T1000 (cell line): ENCODE results near the gene PRELP.
"Not testable (repeated sequence)": the region's sequence is repeated elsewhere in the genome, so short reads cannot be mapped to it uniquely, and the experiment has no call there.

ENCODE experiments used
- DNase-seq: peaks from one replicate; lab custom pipeline; 2025; ENCODE audit warnings: mixed read lengths; lab: John Stamatoyannopoulos, UW

Gene PRELP

GRCh38 chr1:203475012-203475981 lies at the start of gene PRELP:
Gene PRELP (plus strand): TSS chr1:203475806. CDS start chr1:203483185, 7,379 bp downstream.
- DNase-seq, result no peak

- no peak for DNase-seq
Observed at GRCh38 chr1:203426366-203426765, 49.2 kb upstream of the PRELP start.

- no peak for DNase-seq
Observed at GRCh38 chr1:203426870-203427269, 48.7 kb upstream of the PRELP start.

GRCh38 chr1:203427451-203427850 lies 48.2 kb upstream of the PRELP start:
- DNase-seq, result no peak

- no peak for DNase-seq
Observed at GRCh38 chr1:203428981-203429599, 46.5 kb upstream of the PRELP start.

- no peak for DNase-seq
Observed at GRCh38 chr1:203435615-203436014, 40.0 kb upstream of the PRELP start.

- DNase-seq, result no peak
Observed at GRCh38 chr1:203437696-203438315, 37.8 kb upstream of the PRELP start.

- DNase-seq, result no peak
Observed at GRCh38 chr1:203439131-203439730, 36.4 kb upstream of the PRELP start.

GRCh38 chr1:203440771-203441170 lies 34.8 kb upstream of the PRELP start:
- no peak for DNase-seq

GRCh38 chr1:203441766-203442165 lies 33.8 kb upstream of the PRELP start:
- DNase-seq, result no peak

GRCh38 chr1:203442821-203443220 lies 32.8 kb upstream of the PRELP start:
- no peak for DNase-seq

- no peak for DNase-seq
Observed at GRCh38 chr1:203443296-203443695, 32.3 kb upstream of the PRELP start.

GRCh38 chr1:203444171-203444576 lies 31.4 kb upstream of the PRELP start:
- no peak for DNase-seq

- no peak for DNase-seq
Observed at GRCh38 chr1:203447151-203447550, 28.5 kb upstream of the PRELP start.

- not testable (repeated sequence) for DNase-seq
Observed at GRCh38 chr1:203447598-203447997, 28.0 kb upstream of the PRELP start.

GRCh38 chr1:203448521-203449061 lies 27.0 kb upstream of the PRELP start:
- no peak for DNase-seq

GRCh38 chr1:203450001-203450400 lies 25.6 kb upstream of the PRELP start:
- no peak for DNase-seq

GRCh38 chr1:203450479-203451149 lies 25.0 kb upstream of the PRELP start:
- no peak for DNase-seq

- DNase-seq, result no peak
Observed at GRCh38 chr1:203451836-203452784, 23.5 kb upstream of the PRELP start.

GRCh38 chr1:203453016-203453415 lies 22.6 kb upstream of the PRELP start:
- no peak for DNase-seq
